ENCODE results near the gene ANKRD9. TPM values are rescaled to one million over a fixed set of nuclear protein-coding genes. Genes with fewer than 3 reads are reported as not detected.
"Not testable (repeated sequence)": the region's sequence is repeated elsewhere in the genome, so short reads cannot be mapped to it uniquely, and the experiment has no call there.

The ANKRD9 gene
- total RNA-seq, 1 donor from 2014 or later, result 137 TPM

- intact Hi-C loops (cut with DNase I), result no loop called here
- DNase-seq (ENCODE audit: low spot score), result no peak
Observed at GRCh38 chr14:102539544-102540314, 30.2 kb upstream of the ANKRD9 start.

- DNase-seq (ENCODE audit: low spot score), result no peak
- intact Hi-C loops (cut with DNase I), result no loop called here
Observed at GRCh38 chr14:102538602-102539543, 29.3 kb upstream of the ANKRD9 start.

- intact Hi-C loops (cut with DNase I), result no loop called here
- DNase-seq (ENCODE audit: low spot score), result no peak
Observed at GRCh38 chr14:102537981-102538601, 28.5 kb upstream of the ANKRD9 start.

- no peak for DNase-seq (ENCODE audit: low spot score)
- intact Hi-C loops (cut with DNase I), result no loop called here
Observed at GRCh38 chr14:102532204-102532658, 22.7 kb upstream of the ANKRD9 start.

GRCh38 chr14:102530828-102531478, 21.4 kb upstream of the ANKRD9 start:
- intact Hi-C loops (cut with DNase I), result no loop called here
- no peak for DNase-seq (ENCODE audit: low spot score)

- DNase-seq (ENCODE audit: low spot score), result no peak
- intact Hi-C loops (cut with DNase I), result loop anchor here (10.0 kb wide), 1 partner anchor 166 kb away; no protein-coding TSS in a partner anchor
Observed at GRCh38 chr14:102528431-102529170, 19.0 kb upstream of the ANKRD9 start.

GRCh38 chr14:102525929-102526497, 16.4 kb upstream of the ANKRD9 start:
- intact Hi-C loops (cut with DNase I), result loop anchor here (10.0 kb wide), 1 partner anchor 169 kb away; no protein-coding TSS in a partner anchor
- DNase-seq (ENCODE audit: low spot score), result no peak

GRCh38 chr14:102525219-102525928, 15.8 kb upstream of the ANKRD9 start:
- intact Hi-C loops (cut with DNase I), result loop anchor here (10.0 kb wide), 1 partner anchor 169 kb away; no protein-coding TSS in a partner anchor
- no peak for DNase-seq (ENCODE audit: low spot score)

- intact Hi-C loops (cut with DNase I), result loop anchor here (5.0 to 10.0 kb wide), 2 partner anchors 68 to 170 kb away; partner anchors contain the start of gene RCOR1
- DNase-seq (ENCODE audit: low spot score), result peak; percentile 98
Observed at GRCh38 chr14:102524451-102525218, 15.1 kb upstream of the ANKRD9 start.

GRCh38 chr14:102523569-102524450, 14.2 kb upstream of the ANKRD9 start:
- intact Hi-C loops (cut with DNase I), result loop anchor here (5.0 to 10.0 kb wide), 2 partner anchors 68 to 171 kb away; partner anchors contain the start of gene RCOR1
- no peak for DNase-seq (ENCODE audit: low spot score)

- intact Hi-C loops (cut with DNase I), result loop anchor here (5.0 to 10.0 kb wide), 2 partner anchors 69 to 172 kb away; partner anchors contain the start of gene RCOR1
- DNase-seq (ENCODE audit: low spot score), result no peak
Observed at GRCh38 chr14:102523200-102523568, 13.6 kb upstream of the ANKRD9 start.

- not testable (repeated sequence) for DNase-seq (ENCODE audit: low spot score)
- intact Hi-C loops (cut with DNase I), result loop anchor here (5.0 to 10.0 kb wide), 3 partner anchors 73 to 285 kb away; partner anchors contain the start of gene RCOR1
Observed at GRCh38 chr14:102519709-102520108, 10.1 kb upstream of the ANKRD9 start.

GRCh38 chr14:102518063-102518648, 8.6 kb upstream of the ANKRD9 start:
- DNase-seq (ENCODE audit: low spot score), result no peak
- intact Hi-C loops (cut with DNase I), result loop anchor here (10.0 kb wide), 1 partner anchor 283 kb away; no protein-coding TSS in a partner anchor

GRCh38 chr14:102517392-102518062, 8.0 kb upstream of the ANKRD9 start:
- intact Hi-C loops (cut with DNase I), result loop anchor here (1.0 to 10.0 kb wide), 2 partner anchors 79 to 283 kb away; no protein-coding TSS in a partner anchor
- no peak for DNase-seq (ENCODE audit: low spot score)

Measured in cardiac septum (tissue), 1 donor.